Measurements from ENCODE around the gene SPATA2.
"Not testable (repeated sequence)": the region's sequence is repeated elsewhere in the genome, so short reads cannot be mapped to it uniquely, and the experiment has no call there.

SPATA2 gene

DNA sequence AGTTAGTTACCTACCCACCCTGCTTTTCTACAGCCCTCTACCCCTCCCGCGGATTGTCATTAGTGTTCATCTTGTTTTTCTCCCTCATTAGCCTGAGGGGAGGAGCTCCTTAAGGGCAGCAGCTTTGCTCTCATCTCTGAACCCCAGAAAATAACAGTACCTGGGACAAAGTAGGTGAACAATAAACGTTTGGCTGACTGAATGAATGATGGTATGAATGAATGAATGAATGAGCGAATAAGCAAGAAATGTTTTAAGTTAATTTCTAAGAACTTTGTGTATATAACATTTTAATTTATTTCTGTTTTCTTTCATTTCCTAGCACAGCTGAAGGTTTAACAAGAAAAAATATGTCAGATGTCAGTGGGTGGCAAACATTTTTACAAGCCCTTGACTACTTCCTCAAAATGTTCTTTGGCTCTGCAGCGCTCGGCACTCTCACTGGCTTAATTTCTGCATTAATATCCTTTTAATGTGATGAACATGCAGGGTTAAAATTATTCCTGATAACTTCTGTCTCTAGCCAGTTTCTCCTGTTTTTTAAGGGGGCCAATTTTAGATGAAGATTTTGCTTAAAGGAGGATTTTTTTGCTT is 52.6 kb downstream of the SPATA2 start:
- in situ Hi-C loops (cut with MboI; ENCODE audit: low sequenced_read_pairs, unreplicated experiment), result loop anchor here (25.0 kb wide), 1 partner anchor 525 kb away; no protein-coding TSS in a partner anchor
- TF ChIP-seq, protein P1, sequence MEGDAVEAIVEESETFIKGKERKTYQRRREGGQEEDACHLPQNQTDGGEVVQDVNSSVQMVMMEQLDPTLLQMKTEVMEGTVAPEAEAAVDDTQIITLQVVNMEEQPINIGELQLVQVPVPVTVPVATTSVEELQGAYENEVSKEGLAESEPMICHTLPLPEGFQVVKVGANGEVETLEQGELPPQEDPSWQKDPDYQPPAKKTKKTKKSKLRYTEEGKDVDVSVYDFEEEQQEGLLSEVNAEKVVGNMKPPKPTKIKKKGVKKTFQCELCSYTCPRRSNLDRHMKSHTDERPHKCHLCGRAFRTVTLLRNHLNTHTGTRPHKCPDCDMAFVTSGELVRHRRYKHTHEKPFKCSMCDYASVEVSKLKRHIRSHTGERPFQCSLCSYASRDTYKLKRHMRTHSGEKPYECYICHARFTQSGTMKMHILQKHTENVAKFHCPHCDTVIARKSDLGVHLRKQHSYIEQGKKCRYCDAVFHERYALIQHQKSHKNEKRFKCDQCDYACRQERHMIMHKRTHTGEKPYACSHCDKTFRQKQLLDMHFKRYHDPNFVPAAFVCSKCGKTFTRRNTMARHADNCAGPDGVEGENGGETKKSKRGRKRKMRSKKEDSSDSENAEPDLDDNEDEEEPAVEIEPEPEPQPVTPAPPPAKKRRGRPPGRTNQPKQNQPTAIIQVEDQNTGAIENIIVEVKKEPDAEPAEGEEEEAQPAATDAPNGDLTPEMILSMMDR (IDR thresholded peaks at IDR 0.05; ENCODE audit: borderline replicate concordance, control extremely low read depth, extremely low read depth, insufficient read depth, missing control alignments), result no peak
- DNase-seq (ENCODE audit: low spot score), result no peak

DNA sequence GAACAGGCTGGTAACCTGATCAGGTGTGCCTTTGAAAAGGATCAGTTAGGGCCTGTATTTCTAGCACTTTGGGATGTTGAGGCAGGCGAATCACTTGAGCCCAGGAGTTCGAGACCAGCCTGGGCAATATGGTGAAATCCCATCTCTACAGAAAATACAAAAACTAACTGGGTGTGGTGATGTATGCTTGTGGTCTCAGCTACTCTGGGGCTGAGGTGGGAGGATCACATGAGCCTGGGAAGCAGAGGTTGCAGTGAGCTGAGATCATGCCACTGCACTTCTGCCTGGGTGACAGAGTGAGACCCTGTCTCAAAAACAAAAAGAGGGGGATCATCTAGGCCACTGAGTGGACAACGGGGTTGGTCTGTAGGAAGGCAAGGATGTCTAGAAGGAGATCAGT is 54.1 kb downstream of the SPATA2 start:
- in situ Hi-C loops (cut with MboI; ENCODE audit: low sequenced_read_pairs, unreplicated experiment), result loop anchor here (25.0 kb wide), 1 partner anchor 524 kb away; no protein-coding TSS in a partner anchor
- not testable (repeated sequence) for DNase-seq (ENCODE audit: low spot score)

DNA sequence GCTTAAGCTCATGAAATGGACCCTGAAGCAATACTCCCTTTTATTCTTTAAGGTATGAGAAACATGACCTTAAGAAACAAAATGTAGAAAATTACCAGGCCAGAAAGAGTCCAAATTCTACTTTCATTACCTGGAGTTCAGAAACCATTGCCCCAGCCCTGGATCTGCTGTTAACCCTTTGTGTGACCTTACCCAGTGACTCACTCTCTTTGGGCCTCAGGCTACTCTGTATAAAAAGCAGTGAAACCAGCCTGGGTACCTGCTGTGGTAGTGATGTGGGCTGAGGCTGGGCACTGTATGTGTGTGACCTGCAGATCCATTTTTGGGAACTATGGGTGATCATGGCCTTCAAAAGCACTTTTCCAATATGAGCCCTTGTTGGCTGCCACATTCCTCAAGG is 55.5 kb downstream of the SPATA2 start:
- DNase-seq (ENCODE audit: low spot score), result no peak
- TF ChIP-seq, protein P1 (IDR thresholded peaks at IDR 0.05; ENCODE audit: borderline replicate concordance, control extremely low read depth, extremely low read depth, insufficient read depth, missing control alignments), result no peak
- in situ Hi-C loops (cut with MboI; ENCODE audit: low sequenced_read_pairs, unreplicated experiment), result loop anchor here (25.0 kb wide), 1 partner anchor 523 kb away; no protein-coding TSS in a partner anchor

DNA sequence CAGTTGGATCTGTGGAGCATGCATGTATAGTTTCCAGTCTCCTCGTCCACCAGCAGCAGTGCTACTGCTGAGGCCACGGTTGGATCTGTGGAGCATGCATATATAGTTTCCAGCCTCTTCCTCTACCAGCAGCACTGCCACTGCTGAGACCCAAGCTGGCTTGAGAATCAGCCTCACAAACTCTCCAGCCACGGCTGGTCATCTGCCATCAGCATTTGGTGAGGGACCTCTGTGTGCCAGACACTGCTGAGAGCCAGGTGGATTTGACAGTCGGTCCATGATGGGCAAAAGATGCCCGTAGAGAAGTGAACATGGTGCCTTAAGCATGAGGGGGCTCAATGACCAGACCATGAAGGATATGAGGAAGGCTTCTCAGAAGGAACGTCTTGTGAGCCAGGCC is 56.3 kb downstream of the SPATA2 start:
- in situ Hi-C loops (cut with MboI; ENCODE audit: low sequenced_read_pairs, unreplicated experiment), result loop anchor here (25.0 kb wide), 1 partner anchor 522 kb away; no protein-coding TSS in a partner anchor
- no peak for DNase-seq (ENCODE audit: low spot score)
- TF ChIP-seq, protein P1 (IDR thresholded peaks at IDR 0.05; ENCODE audit: borderline replicate concordance, control extremely low read depth, extremely low read depth, insufficient read depth, missing control alignments), result no peak

DNA sequence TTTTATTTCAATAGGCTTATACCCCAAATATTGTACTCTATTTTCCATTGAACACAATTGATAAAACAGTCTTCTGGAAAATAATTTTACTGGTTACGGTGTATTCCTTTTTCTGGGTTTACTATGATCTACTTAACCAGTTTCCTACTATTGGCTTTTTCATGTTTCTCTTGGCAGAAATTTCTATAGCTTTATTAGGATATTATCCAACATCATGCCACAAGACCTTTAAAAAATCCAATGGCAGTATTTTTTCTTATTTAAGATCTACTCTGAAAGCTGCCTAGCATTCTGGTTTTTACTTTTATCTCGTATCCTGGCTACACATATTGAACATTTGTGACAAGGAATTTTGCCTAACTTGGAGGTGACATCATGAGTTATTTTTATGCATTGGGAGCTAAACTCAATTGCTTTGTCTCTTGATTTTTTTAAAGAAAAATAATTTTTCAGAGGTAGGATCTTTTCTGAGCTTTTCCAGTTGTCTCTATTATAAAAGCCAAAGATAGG is 57.2 kb downstream of the SPATA2 start:
- in situ Hi-C loops (cut with MboI; ENCODE audit: low sequenced_read_pairs, unreplicated experiment), result loop anchor here (25.0 kb wide), 1 partner anchor 521 kb away; no protein-coding TSS in a partner anchor
- no peak for DNase-seq (ENCODE audit: low spot score)

DNA sequence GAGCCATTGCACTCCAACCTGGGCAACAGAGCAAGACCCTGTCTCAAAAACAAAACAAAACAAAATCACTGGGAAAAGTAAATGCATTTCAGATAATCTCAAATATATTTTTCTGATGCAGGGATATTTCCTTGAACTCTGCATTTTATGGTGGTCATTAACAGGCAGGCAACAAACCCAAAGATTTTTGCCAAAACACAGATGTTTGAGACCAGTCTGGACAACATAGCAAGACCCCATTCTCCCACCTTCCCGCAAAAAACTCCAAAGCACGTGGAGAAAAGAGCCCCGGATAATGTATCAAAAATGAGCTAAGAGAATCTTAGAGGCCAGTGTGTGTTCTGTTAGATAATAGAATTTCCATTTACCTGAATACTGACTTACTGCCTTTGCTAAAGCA is 58.4 kb downstream of the SPATA2 start:
- no peak for DNase-seq (ENCODE audit: low spot score)
- in situ Hi-C loops (cut with MboI; ENCODE audit: low sequenced_read_pairs, unreplicated experiment), result loop anchor here (25.0 kb wide), 1 partner anchor 520 kb away; no protein-coding TSS in a partner anchor
- TF ChIP-seq, protein P1 (IDR thresholded peaks at IDR 0.05; ENCODE audit: borderline replicate concordance, control extremely low read depth, extremely low read depth, insufficient read depth, missing control alignments), result no peak

More for the DNA sequence above, 57.2 kb downstream of the SPATA2 start:
- TF ChIP-seq, protein P1 (IDR thresholded peaks at IDR 0.05; ENCODE audit: borderline replicate concordance, control extremely low read depth, extremely low read depth, insufficient read depth, missing control alignments), result no peak

DNA sequence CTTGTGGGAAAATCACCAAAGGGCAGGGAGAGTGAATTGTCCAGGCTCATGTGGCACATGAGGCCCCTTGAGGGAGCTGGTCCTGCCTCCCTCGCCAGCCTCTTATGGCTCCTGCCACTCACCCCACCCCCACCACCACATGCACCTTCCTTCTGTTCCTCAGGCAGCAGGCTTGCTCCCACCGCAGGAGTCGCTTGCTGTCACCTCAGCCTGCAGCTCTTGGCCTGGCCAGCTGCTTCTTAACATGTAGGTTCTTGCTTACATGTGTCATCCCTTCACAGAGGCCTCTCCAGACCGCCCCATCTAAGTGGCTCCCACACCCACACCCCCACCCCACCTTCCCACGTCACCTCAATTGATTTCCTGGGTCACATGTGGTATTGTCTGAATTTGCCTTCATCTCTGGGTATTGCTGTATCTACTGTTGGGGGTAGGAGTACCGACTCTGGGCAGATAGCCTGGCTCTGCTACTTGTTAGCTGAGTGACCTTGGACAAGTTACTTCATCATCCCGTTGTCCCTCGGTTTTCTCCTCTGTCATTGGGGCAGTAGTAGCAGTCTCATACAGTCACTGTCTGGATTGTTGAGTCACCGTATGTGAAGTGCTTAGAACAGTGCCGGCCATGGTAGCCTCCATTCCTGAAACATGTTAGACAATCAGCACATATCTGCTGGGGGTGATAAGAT is 61.0 kb downstream of the SPATA2 start:
- no peak for DNase-seq (ENCODE audit: low spot score)
- in situ Hi-C loops (cut with MboI; ENCODE audit: low sequenced_read_pairs, unreplicated experiment), result loop anchor here (25.0 kb wide), 1 partner anchor 517 kb away; no protein-coding TSS in a partner anchor
- TF ChIP-seq, protein P1 (IDR thresholded peaks at IDR 0.05; ENCODE audit: borderline replicate concordance, control extremely low read depth, extremely low read depth, insufficient read depth, missing control alignments), result no peak
